ENCODE measurements around the gene ANK3. TPM values are rescaled to one million over a fixed set of nuclear protein-coding genes. Genes with fewer than 3 reads are reported as not detected.

Gene ANK3
- total RNA-seq, 4 donors from 2014 or later: 125 to 171 (median 149) TPM

DNA sequence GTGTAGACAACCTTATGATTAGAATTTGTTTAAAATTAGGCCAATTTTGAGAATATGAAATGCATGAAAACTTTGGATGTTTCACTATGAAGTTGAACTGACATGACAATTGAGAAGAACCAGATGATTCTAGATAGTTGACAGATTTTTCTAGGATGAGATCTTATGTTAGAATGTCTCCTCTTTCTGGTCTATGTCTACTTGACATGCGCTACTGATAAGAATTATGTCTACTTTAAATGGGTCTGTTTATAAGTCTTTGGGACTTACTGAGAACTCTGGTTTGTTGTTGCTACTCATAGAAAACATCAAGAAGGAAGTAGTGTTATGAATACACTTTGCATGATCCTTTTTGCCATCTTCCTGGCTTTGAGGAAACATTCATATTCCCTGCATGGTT, 255.1 kb downstream of the ANK3 start:
- Histone ChIP-seq H3K4me1 (peaks cover 26 to 33% of the 10 kb centered on the region in 2 donors), H3K27ac (no peak overlapping the region), H3K4me3 (no peak overlapping the region), H3K9me3 (no peaks in the 10 kb centered on the region), H3K27me3 (no peaks in the 10 kb centered on the region), H3K36me3 (peaks cover 0 to 9% of the 10 kb centered on the region in 2 donors)
- intact Hi-C loops (cut with DNase I; ENCODE audit: low total_unique reads) (no loop called here), in situ Hi-C loops (cut with MboI; ENCODE audit: low sequenced_read_pairs in 4 of 4) (no loop called here)
- no peak for ATAC-seq
- TF ChIP-seq, protein P1, sequence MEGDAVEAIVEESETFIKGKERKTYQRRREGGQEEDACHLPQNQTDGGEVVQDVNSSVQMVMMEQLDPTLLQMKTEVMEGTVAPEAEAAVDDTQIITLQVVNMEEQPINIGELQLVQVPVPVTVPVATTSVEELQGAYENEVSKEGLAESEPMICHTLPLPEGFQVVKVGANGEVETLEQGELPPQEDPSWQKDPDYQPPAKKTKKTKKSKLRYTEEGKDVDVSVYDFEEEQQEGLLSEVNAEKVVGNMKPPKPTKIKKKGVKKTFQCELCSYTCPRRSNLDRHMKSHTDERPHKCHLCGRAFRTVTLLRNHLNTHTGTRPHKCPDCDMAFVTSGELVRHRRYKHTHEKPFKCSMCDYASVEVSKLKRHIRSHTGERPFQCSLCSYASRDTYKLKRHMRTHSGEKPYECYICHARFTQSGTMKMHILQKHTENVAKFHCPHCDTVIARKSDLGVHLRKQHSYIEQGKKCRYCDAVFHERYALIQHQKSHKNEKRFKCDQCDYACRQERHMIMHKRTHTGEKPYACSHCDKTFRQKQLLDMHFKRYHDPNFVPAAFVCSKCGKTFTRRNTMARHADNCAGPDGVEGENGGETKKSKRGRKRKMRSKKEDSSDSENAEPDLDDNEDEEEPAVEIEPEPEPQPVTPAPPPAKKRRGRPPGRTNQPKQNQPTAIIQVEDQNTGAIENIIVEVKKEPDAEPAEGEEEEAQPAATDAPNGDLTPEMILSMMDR (IDR thresholded peaks at IDR 0.05 in 4 of 5, conservative IDR thresholded peaks at IDR 0.05 in 1 of 5): no peak
- TF ChIP-seq POLR2A (IDR thresholded peaks at IDR 0.05): no peak
- DNase-seq: no peak

DNA sequence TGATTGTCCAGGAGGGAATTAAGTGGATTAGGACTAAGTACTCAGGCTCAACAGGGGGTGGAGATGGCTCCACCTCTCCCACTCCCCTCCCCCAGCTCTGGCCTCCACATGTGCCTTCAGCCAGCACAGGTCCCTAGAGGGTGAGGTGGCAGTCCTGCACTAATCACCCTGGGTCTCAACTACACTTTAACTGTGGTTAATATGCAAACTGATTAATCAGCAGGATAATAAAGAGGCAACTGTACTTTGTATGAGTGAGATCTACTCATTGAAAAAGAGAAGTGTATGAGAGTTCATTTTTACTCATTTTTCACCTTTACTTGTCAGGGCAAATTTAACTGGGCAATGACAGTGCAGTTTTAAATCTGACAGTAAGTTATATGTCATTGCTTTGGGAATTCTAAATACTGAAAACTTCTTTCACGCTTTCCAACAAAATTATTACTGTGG, 259.5 kb downstream of the ANK3 start:
- Histone ChIP-seq H3K36me3 (peaks cover 0 to 9% of the 10 kb centered on the region in 2 donors), H3K27me3 (no peaks in the 10 kb centered on the region), H3K27ac (peak overlapping the region; percentile 23 to 51 (median 38)), H3K4me3 (no peak overlapping the region), H3K4me1 (peaks cover 11 to 26% of the 10 kb centered on the region in 2 donors), H3K9me3 (no peaks in the 10 kb centered on the region)
- intact Hi-C loops (cut with DNase I; ENCODE audit: low total_unique reads): no loop called here
- in situ Hi-C loops (cut with MboI; ENCODE audit: low sequenced_read_pairs in 4 of 4): no loop called here
- peak; percentile 32 to 57 for ATAC-seq
- DNase-seq: peak in 1 of 2 donors; percentile 36
- TF ChIP-seq, protein P1 (IDR thresholded peaks at IDR 0.05 in 4 of 5, conservative IDR thresholded peaks at IDR 0.05 in 1 of 5): no peak
- no peak for TF ChIP-seq POLR2A (IDR thresholded peaks at IDR 0.05)

DNA sequence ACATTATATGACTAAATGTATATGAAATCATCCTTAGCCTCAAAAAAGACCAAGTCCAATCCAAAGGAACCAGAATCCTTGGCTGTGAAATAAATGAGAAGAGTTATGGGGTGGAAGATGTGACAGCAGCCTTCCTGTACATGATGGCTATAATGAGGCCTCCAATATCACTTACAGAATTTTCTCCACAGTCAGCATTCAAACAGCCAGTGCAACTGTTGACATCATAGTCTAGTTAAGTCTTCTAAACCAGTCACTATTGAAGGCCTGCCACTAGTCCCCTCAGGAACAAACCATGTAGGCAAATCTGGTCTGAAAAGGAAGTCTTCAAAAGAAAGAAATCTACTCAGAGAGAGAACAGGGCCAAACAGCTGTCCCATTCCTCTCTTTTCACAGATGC, 263.8 kb downstream of the ANK3 start:
- ATAC-seq (no peak), DNase-seq (no peak)
- in situ Hi-C loops (cut with MboI; ENCODE audit: low sequenced_read_pairs in 4 of 4): no loop called here
- no peaks in the 10 kb centered on the region for H3K9me3 ChIP-seq
- intact Hi-C loops (cut with DNase I; ENCODE audit: low total_unique reads): no loop called here
- H3K4me3 ChIP-seq: no peak overlapping the region
- TF ChIP-seq, protein P1 (IDR thresholded peaks at IDR 0.05 in 4 of 5, conservative IDR thresholded peaks at IDR 0.05 in 1 of 5): no peak
- no peak for TF ChIP-seq POLR2A (IDR thresholded peaks at IDR 0.05)
- no peaks in the 10 kb centered on the region for H3K27me3 ChIP-seq
- H3K27ac ChIP-seq: peak overlapping the region; percentile 75 to 90 (median 80)
- peaks cover 36 to 38% of the 10 kb centered on the region in 2 donors for H3K4me1 ChIP-seq
- no peaks in the 10 kb centered on the region for H3K36me3 ChIP-seq

DNA sequence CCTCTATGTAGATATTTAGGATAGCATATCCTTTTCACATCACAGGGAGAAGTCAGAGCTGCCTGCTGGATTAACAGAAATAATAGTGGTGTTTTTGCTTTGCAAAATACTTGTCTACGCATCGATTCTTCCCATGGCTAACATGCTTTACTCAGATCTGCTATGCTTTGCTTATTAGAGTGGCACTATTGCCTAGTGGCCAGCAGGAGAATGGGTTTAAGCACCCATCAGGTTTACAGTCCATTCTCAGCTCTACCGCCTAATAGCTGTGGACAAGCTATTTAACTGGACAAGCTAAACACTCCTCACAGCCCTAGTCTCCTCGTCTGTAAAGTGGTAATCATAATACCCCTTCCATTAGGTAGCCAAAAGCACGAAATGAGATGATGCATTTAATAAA, 265.1 kb downstream of the ANK3 start:
- Histone ChIP-seq H3K27ac (peak overlapping the region; percentile 75 to 90 (median 80)), H3K9me3 (no peaks in the 10 kb centered on the region), H3K36me3 (no peaks in the 10 kb centered on the region), H3K27me3 (no peaks in the 10 kb centered on the region), H3K4me1 (peaks cover 29% of the 10 kb centered on the region in 2 donors), H3K4me3 (no peak overlapping the region)
- ATAC-seq (no peak), DNase-seq (no peak)
- in situ Hi-C loops (cut with MboI; ENCODE audit: low sequenced_read_pairs in 4 of 4): no loop called here
- intact Hi-C loops (cut with DNase I; ENCODE audit: low total_unique reads): no loop called here
- TF ChIP-seq, protein P1 (IDR thresholded peaks at IDR 0.05 in 4 of 5, conservative IDR thresholded peaks at IDR 0.05 in 1 of 5): no peak
- TF ChIP-seq POLR2A (IDR thresholded peaks at IDR 0.05): no peak

DNA sequence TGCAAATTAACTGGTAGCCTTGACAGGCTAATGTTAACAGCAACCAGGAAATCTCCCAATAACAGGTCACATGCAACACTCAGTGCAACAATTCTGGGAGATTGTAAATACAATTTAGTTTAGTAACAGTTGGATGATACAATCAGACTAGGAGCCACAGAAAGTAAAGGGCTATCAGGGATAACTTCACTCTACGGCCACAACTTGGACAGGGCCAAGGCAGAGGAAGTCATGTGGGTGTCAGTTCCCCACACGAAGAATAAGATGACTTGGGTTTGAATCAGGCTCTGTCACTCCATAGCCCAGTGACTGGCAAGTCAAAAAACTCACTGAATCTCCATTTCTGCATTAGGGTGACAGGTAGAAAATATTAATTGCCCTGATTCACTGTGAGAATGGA, 266.0 kb downstream of the ANK3 start:
- H3K27ac ChIP-seq: peak overlapping the region; percentile 75 to 90 (median 80)
- peaks cover 29% of the 10 kb centered on the region in 2 donors for H3K4me1 ChIP-seq
- DNase-seq (no peak), ATAC-seq (peak; percentile 29 to 48)
- in situ Hi-C loops (cut with MboI; ENCODE audit: low sequenced_read_pairs in 4 of 4): no loop called here
- intact Hi-C loops (cut with DNase I; ENCODE audit: low total_unique reads): loop anchor here (2.0 kb wide), 1 partner anchor 17 kb away; no protein-coding TSS in a partner anchor
- TF ChIP-seq, protein P1 (IDR thresholded peaks at IDR 0.05 in 4 of 5, conservative IDR thresholded peaks at IDR 0.05 in 1 of 5): no peak
- TF ChIP-seq POLR2A (IDR thresholded peaks at IDR 0.05): no peak
- H3K27me3 ChIP-seq: no peaks in the 10 kb centered on the region
- H3K36me3 ChIP-seq: no peaks in the 10 kb centered on the region
- no peaks in the 10 kb centered on the region for H3K9me3 ChIP-seq
- H3K4me3 ChIP-seq: no peak overlapping the region
